Colonic mucosa (tissue), 4 donors: ENCODE data around the gene HIPK3. TPM values are rescaled to one million over a fixed set of nuclear protein-coding genes. Genes with fewer than 3 reads are reported as not detected.
"Not testable (repeated sequence)": the region's sequence is repeated elsewhere in the genome, so short reads cannot be mapped to it uniquely, and the experiment has no call there.

Experiments used
- DNase-seq: peaks from one replicate; pipeline ENCODE4 v3.0.0-alpha.2; 2020
- H3K27ac ChIP-seq: fragments of 200-600 bp; one replicate; pipeline ENCODE4 v1.8.0; 2021
- H3K27me3 ChIP-seq: fragments of 200-600 bp; one replicate; pipeline ENCODE4 v1.8.0; 2021
- H3K36me3 ChIP-seq: fragments of 200-600 bp; one replicate; pipeline ENCODE4 v1.8.0; 2021
- H3K4me1 ChIP-seq: fragments of 200-600 bp; one replicate; pipeline ENCODE4 v1.8.0; 2021; ENCODE audit warnings: mild to moderate bottlenecking
- H3K4me3 ChIP-seq: fragments of 200-600 bp; one replicate; pipeline ENCODE4 v1.8.0; 2021
- H3K9ac ChIP-seq, 2 donors: one replicate each; pipeline ENCODE4 v1.7.0; 2013; ENCODE audit warnings: control low read depth in 2 of 2, low read depth in 2 of 2, low read length in 2 of 2
- H3K9me3 ChIP-seq: fragments of 200-600 bp; one replicate; pipeline ENCODE4 v1.8.0; 2021
- intact Hi-C: fragments of 100-400 bp; cut with DNase I; formaldehyde crosslinking; loops from one replicate; pipeline ENCODE4 v1.14.1; 2022
- total RNA-seq, 2 donors: library from RNA; stranded (reverse); fragmentation: NEBNext Ultra II Directional in 1 of 2; extraction: Animal tissue kit (Norgen Biotek cat#: 25700) in 1 of 2; gene quantifications; one replicate each; pipeline ENCODE4 v1.2.1, GENCODE V29; 2021
- TF ChIP-seq, protein P1 (sequence below): fragments of 200-600 bp; IDR thresholded peaks from one replicate; pipeline ENCODE4 v1.8.0; 2022; ENCODE audit warnings: antibody characterized with exemption, mild to moderate bottlenecking
- donor health status: healthy.
- donor health status: DM: no; HTN: no; CAD: no.
- donor health status: DM: no; HTN: no; CAD: no.

The HIPK3 gene
- total RNA-seq, 2 donors from 2014 or later, result 48.1 to 96.3 TPM

DNA sequence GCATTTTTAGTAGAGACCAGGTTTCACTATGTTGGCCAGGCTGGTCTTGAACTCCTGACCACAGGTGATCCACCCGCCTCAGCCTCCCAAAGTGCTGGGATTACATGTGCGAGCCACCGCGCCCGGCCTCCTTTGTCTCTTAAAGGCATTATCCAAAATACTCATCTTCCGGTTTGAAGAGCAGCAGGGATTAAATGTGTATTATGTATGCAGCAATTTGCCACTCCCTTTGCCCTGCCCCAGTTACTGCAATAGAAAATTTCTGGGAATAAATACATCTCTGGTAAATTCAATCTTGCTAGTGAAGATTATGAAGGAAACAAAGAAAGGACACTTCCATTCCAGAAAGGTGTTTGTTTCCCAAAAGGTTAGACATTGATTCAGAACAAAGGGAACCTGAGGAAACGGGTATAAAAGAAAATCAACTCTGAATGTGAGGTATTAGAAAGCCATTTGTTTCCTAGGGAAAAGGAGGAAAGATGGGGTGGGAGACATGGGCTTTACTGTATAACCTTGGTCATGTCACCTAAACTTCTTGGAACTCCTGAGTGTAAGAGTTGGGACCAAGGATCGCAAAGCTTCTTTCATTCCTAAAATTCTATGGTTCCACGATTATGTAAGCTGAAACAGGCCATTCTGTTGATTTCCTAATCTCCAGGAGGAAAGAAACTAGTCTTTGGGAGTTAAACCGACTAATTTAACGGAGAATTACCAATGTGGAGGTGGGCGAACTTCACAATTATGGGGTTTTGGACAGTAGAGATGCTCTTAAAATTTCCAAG is 959 bp upstream of the HIPK3 start:
- intact Hi-C loops, result loop anchor here (5.0 kb wide), 2 partner anchors 71 to 94 kb away; partner anchors contain the start of gene CSTF3
- Histone ChIP-seq H3K9me3 (no peaks in the 10 kb centered on the region), H3K4me1 (peaks cover 5% of the 10 kb centered on the region), H3K27ac (peak overlapping the region; percentile 100), H3K27me3 (no peaks in the 10 kb centered on the region), H3K36me3 (no peaks in the 10 kb centered on the region), H3K4me3 (peak overlapping the region; percentile 86), H3K9ac (peak overlapping the region; percentile 59 to 95)
- DNase-seq, result no peak
- TF ChIP-seq, protein P1, sequence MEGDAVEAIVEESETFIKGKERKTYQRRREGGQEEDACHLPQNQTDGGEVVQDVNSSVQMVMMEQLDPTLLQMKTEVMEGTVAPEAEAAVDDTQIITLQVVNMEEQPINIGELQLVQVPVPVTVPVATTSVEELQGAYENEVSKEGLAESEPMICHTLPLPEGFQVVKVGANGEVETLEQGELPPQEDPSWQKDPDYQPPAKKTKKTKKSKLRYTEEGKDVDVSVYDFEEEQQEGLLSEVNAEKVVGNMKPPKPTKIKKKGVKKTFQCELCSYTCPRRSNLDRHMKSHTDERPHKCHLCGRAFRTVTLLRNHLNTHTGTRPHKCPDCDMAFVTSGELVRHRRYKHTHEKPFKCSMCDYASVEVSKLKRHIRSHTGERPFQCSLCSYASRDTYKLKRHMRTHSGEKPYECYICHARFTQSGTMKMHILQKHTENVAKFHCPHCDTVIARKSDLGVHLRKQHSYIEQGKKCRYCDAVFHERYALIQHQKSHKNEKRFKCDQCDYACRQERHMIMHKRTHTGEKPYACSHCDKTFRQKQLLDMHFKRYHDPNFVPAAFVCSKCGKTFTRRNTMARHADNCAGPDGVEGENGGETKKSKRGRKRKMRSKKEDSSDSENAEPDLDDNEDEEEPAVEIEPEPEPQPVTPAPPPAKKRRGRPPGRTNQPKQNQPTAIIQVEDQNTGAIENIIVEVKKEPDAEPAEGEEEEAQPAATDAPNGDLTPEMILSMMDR, result no peak

DNA sequence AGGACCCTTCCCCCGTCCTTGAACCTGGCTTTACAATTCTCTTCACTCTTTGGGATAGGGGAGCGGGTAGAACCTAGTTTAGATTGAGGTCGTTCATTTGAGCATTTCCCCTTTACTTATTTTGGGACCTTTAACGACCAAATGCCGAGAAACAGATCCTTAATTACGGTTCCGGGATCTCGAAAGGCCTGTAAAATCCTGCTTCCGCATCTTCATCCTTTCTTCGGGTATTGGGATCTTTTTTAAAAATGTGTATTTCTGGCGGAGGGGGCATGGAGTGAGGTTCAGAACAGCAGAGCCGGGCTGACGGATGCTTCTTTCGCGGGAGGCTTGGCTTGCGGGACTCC is 395 bp upstream of the HIPK3 start:
- peaks cover 5% of the 10 kb centered on the region for H3K4me1 ChIP-seq
- peak overlapping the region; percentile 86 for H3K4me3 ChIP-seq
- peak overlapping the region; percentile 100 for H3K27ac ChIP-seq
- H3K9ac ChIP-seq, result peak overlapping the region; percentile 59 to 95
- no peaks in the 10 kb centered on the region for H3K27me3 ChIP-seq
- DNase-seq, result no peak
- no peaks in the 10 kb centered on the region for H3K9me3 ChIP-seq
- TF ChIP-seq, protein P1, result no peak
- intact Hi-C loops, result loop anchor here (5.0 kb wide), 2 partner anchors 71 to 94 kb away; partner anchors contain the start of gene CSTF3
- no peaks in the 10 kb centered on the region for H3K36me3 ChIP-seq

DNA sequence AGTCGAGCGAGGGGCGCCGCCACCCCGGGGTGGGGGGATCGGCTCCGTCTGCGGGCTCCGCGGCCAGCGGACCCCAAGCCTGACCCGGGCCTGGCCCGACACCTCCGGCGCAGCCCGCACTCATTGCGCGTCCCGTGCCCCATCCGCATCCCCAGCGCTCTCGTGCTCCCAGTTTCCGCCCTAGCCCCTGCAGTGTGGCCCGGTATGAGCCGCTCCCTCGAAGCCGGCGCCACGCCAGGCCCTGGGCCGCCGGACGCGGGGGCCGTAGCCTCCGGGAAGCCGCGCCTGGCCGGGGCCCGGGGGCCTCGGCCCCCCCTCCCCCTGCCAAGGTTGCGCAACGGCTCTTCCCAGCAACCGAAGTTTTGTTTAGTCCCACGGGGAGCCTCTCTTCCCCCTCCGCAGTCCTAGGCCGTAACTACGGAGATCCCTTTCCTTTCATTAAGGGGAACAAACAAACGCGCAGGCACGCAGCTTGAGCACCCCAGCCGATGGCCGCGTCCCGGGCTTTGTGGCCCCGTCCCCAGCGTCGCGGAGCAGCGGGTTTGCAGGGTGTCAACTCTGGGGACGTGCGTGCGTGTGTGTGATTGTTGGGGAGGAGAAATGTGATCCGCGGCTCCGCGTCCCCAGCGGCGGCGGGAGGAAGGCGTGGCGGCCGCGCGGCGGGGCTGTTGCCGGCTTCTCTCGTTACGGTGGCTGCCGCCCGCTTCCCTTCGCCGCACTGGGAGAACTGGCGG is 883 bp downstream of the HIPK3 start:
- H3K9ac ChIP-seq, result peak overlapping the region; percentile 95 to 100
- H3K4me1 ChIP-seq, result peaks cover 5% of the 10 kb centered on the region
- peak; percentile 81 for DNase-seq
- peak overlapping the region; percentile 86 for H3K4me3 ChIP-seq
- no peaks in the 10 kb centered on the region for H3K9me3 ChIP-seq
- intact Hi-C loops, result loop anchor here (5.0 kb wide), 2 partner anchors 69 to 96 kb away; partner anchors contain the start of gene CSTF3
- H3K27me3 ChIP-seq, result no peaks in the 10 kb centered on the region
- H3K27ac ChIP-seq, result peak overlapping the region; percentile 100
- H3K36me3 ChIP-seq, result no peaks in the 10 kb centered on the region
- TF ChIP-seq, protein P1, result peak; percentile 20

DNA sequence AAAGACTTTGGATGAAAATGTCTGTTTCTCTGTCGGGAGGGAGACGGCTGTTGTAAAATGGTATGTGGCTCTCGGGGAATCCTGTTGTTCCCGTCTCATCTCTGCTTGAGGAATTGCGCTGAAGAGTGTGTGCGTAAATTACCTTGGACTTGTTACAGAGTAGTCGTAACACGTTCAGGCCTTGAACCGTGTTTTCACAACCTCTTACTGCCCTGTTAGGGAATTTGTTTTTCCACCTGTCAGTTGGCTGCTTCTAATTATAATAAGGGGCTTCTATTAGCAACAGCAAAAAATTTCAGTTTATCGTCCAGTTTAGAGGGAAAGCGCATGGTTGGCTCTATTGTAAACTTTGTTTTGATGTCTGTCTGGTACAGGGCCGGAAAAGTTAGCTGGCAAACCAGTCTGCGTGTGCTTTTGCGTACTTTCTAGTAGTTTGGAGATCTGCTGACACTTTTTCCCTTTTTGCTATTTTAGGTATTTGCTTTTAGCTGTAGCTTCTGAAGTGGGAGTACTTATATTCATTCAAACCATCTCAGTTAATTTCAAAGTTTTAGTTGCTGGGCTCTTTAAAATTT is 1.5 kb downstream of the HIPK3 start:
- no peaks in the 10 kb centered on the region for H3K9me3 ChIP-seq
- TF ChIP-seq, protein P1, result peak; percentile 4
- peak overlapping the region; percentile 86 for H3K4me3 ChIP-seq
- intact Hi-C loops, result loop anchor here (5.0 kb wide), 2 partner anchors 69 to 96 kb away; partner anchors contain the start of gene CSTF3
- H3K27ac ChIP-seq, result peak overlapping the region; percentile 100
- peak overlapping the region; percentile 95 to 100 for H3K9ac ChIP-seq
- H3K27me3 ChIP-seq, result no peaks in the 10 kb centered on the region
- DNase-seq, result peak; percentile 46
- peaks cover 5% of the 10 kb centered on the region for H3K4me1 ChIP-seq
- H3K36me3 ChIP-seq, result no peaks in the 10 kb centered on the region

DNA sequence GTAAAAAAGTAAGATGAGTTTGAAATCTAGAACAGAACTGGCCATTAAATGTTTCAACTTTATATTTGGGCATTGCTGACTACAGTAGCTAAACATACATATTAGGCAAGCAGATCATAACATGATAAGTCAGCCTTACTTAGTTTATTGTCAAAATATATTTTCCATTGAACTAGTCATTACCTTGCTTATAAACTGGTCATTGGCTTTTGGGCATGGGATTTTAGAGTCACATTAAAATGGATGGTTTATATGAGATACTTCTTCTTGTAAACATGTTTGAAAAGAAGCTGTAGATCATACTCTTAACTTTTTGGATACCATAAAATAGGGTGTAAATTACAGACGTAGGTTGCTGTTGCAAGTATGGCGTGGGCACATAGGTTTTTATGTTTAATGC is 2.7 kb downstream of the HIPK3 start:
- Histone ChIP-seq H3K4me1 (peaks cover 5% of the 10 kb centered on the region), H3K27me3 (no peaks in the 10 kb centered on the region), H3K4me3 (peak overlapping the region; percentile 86), H3K27ac (peak overlapping the region; percentile 100), H3K9ac (no peak overlapping the region), H3K9me3 (no peaks in the 10 kb centered on the region), H3K36me3 (no peaks in the 10 kb centered on the region)
- TF ChIP-seq, protein P1, result no peak
- no peak for DNase-seq
- intact Hi-C loops, result loop anchor here (5.0 kb wide), 2 partner anchors 67 to 98 kb away; partner anchors contain the start of gene CSTF3

DNA sequence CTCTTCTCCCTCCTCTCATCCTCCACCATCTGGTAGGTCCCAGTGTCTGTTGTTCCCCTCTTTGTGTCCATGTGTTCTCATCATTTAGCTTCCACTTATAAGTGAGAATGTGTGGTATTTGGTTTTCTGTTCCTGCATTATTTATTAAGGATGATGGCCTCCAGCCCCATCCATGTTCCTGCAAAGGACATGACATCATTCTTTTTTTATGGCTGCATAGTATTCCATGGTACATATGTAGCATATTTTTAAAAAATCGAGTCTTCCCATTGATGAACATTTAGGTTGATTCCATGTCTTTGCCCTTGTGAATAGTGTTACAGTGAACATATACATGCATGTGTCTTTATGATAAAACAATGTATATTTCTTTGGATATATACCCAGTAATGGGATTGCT is 4.2 kb downstream of the HIPK3 start:
- H3K4me1 ChIP-seq, H3K4me3 ChIP-seq, H3K27me3 ChIP-seq, H3K9me3 ChIP-seq, H3K27ac ChIP-seq, H3K9ac ChIP-seq, H3K36me3 ChIP-seq, DNase-seq, intact Hi-C loops: not testable (repeated sequence)
